Ammon's horn (tissue), 1 donor: ENCODE measurements around the gene RDH12.
A peak's percentile ranks its signal among the peaks of the same experiment; 100 is the strongest.

ENCODE experiments used
- DNase-seq: peaks from one replicate; pipeline ENCODE4 v3.0.0-alpha.2; 2016; ENCODE audit warnings: low spot score

Gene RDH12

GRCh38 chr14:67749341-67750084, 47.8 kb downstream of the RDH12 start:
- peak; percentile 5 for DNase-seq

GRCh38 chr14:67756496-67756895, 54.8 kb downstream of the RDH12 start:
- no peak for DNase-seq

DNA sequence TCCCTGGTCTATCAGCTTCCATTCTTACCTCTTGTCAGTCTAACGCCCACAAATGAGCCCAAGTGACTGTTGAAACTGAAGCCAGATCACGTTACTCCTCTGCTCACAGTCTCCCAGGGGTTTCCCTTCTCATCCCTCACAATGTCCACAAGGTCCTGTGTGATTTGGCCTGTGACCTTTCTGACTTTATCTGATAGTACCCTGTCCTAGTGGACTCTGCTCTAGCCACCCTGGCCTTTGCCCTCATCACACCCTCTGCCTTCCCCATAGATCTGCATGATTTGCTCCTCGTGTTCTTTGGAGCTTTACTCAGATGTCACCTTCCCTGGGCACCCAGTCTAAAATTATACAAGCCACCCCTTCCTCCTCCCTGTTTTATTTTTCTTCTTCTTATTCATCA, 55.5 kb downstream of the RDH12 start:
- no peak for DNase-seq

- no peak for DNase-seq
These were observed 58.2 kb downstream of the RDH12 start for GRCh38 chr14:67759916-67760315.

DNA sequence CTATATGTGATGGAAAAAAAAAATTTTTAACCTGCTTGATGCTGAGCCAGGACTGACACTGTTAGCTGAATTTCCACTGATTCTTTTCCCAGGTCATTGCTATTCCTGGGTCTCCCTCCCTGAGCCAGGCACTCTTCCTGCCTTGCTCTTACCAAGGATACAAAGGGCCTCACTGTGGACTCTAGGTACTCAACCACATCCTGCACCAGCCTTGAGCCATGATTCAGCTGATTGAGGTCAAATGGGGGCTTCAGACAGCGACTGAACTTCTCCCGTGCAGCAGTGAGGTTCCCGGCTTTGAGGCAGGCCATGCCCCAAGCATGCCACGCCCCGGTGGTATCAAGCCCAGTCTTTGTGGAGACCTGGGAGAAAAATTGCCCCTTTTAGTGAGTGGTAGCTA, 60.4 kb downstream of the RDH12 start:
- no peak for DNase-seq

DNA sequence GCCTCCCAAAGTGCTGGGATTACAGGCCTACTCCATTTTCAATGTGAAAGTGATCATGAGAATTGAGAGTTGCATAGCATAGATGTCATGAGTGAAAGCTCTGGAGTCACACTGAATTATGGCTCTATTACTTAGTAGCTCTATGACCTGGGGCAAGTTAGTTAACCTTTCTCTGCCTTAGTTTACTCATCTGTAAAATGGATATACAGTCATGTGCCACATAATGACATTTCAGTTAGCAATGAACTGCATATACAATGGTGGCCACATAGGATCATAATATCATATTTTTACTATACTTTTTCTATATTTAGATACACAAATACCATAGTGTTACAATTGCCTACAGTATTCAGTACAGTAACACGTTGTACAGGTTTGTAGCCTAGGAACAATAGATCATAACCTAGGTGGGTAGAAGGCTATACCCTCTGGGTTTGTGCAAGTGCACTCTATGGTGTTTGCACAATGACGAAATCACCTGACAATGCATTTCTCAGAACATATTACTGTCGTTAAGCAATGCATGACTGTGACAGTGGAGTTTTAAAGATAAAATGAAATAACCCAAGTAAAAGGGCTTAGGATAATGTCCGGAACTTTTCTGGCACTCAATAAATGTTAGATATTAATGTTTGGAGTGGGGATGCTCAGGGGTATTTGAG, 61.6 kb downstream of the RDH12 start:
- no peak for DNase-seq

DNA sequence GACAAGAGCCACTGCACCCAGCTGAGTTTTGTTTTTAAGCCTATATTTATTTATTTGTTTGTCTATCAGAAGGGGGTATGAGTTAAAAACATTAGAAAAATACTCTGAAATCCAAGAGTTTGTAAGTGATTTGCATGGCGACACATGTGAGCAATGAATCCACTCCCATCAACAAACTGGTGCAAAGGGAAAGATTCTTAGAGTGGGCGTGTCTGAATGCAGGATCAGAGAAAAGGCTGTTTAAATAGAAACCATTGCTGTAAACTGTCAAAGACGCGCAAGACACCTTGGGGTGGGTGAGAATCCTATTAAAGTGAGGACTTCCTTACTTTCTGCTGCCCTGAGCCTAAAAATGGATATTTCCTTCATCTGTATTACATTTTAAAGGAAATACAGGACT, 62.8 kb downstream of the RDH12 start:
- no peak for DNase-seq

DNA sequence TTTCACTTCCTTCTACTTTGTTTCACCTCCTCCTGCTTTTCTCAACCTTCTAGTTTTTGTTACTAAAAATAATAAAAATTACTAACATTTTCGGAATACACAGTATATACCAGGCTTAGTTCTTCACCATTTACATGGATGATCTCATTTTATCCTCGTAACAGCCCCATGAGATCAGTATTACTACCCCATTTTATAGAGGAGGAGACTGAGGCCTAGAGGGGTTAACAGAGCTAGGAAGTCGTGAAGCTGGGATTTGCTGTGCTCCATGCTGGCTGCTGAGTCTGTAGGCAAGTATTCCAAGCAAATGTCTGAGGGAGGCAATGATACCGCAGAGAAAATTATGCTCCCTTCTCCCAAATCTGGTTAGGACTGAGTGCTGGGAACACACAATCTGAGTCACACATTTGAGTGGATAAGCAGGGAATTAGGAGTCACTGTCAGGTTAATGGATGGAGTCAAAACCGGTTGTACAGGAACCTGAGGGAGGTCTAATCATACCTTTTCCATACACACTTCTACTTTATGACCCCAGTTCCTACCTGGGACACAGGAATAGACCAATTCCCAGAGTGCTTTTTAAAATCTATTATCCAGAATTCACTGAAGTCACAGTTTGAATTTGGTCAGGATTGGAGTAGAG, 63.6 kb downstream of the RDH12 start:
- DNase-seq = no peak

DNA sequence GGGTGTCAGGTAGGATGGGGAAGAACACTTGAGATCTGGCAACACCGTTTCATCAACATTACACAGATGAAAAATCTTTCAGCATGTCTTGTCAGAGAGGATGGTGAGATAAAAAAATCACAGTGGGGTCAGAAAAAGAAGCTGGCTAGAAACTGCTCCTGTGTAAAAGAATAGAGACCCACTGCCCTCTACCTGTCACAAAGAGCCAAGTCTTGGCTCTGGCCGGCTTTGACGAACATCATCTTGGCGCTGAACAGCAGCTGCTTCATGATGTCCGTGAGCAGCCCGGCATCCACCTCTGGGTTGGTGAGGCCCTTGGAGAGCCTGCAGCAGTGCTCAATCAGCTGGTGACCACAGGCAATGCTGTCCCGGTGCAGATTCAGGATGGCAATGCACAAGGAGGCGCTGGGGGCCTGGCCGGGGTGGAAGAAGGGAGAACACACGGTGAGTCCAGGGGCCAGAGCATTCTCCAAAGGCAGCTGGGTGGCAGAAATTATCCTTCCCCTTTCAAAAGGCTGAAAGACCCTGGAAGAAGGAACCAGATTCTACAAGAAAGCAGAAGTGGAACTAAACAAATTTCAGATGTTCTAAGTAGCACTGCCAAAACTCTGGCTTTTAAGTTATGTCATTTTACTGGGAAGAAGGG, 64.5 kb downstream of the RDH12 start:
- peak; percentile 54 for DNase-seq

GRCh38 chr14:67768219-67768618, 66.5 kb downstream of the RDH12 start:
- no peak for DNase-seq

DNA sequence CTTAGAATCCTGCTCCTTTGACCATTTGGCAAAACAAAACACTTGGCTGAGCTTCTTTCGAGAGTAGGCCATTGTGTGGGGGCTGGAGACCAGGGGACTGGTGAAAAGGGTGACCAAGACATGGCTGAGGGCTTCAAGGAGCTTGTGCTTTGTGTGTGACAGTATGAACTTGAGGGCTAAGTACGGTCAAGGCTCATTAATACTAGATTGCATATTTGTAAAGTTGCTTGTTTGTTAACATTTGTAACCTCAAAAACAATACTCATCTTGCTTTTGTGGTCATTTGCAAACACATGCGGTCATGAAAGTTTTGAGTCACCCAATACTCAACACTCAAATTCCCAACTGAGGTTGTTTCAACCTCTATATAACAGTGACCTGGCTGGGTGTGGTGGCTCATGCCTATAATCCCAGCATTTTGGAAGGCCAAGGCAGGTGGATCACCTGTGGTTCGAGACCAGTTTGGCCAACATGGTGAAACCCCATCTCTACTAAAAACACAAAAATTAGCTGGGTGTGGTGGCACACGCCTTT, 72.2 kb downstream of the RDH12 start:
- DNase-seq = no peak

- no peak for DNase-seq
These were observed 75.1 kb downstream of the RDH12 start for GRCh38 chr14:67776653-67777322.

DNA sequence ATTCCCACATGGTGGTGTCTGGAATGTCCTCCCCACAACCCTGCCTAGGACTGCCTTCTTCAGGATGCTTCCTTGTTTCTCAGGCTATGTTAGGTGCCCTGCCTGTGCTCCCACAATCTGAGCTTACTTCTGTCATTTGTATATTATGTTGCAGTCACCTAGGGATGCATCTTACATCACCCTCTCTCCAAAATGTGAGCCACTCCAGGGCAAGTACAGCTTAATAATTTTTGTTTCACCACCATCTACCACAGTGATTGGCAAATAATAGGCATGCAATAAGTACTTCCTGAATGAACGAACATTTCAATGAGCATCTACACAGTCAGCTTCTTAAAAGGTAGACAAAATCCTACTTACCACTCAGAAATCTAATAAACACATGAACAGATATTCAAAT, 77.1 kb downstream of the RDH12 start:
- DNase-seq = no peak

- DNase-seq = no peak
These were observed 80.4 kb downstream of the RDH12 start for GRCh38 chr14:67782090-67782489.
